Lower lobe of right lung (tissue), 2 donors: ENCODE results near the gene P3H3. TPM values are rescaled to one million over a fixed set of nuclear protein-coding genes. Genes with fewer than 3 reads are reported as not detected.

ENCODE experiments used
- ATAC-seq, 2 donors: fragments of 200-7000 bp; cut with Tn5 transposase; one replicate each; pipeline ENCODE4 v1.9.1; 2020 to 2022; ENCODE audit warnings: mild to moderate bottlenecking in 2 of 2, moderate library complexity in 2 of 2
- DNase-seq: peaks from one replicate; pipeline ENCODE4 v3.0.0-alpha.2; 2020
- H3K27ac ChIP-seq: fragments of 200-600 bp; one replicate; pipeline ENCODE4 v1.8.0; 2022
- H3K27me3 ChIP-seq: fragments of 200-600 bp; one replicate; pipeline ENCODE4 v1.8.0; 2022; ENCODE audit warnings: low read depth
- H3K36me3 ChIP-seq: fragments of 200-600 bp; one replicate; pipeline ENCODE4 v1.8.0; 2022; ENCODE audit warnings: mild to moderate bottlenecking
- H3K4me1 ChIP-seq: fragments of 200-600 bp; one replicate; pipeline ENCODE4 v1.8.0; 2022
- H3K4me3 ChIP-seq: fragments of 200-600 bp; one replicate; pipeline ENCODE4 v1.8.0; 2022; ENCODE audit warnings: mild to moderate bottlenecking
- H3K9me3 ChIP-seq: fragments of 200-600 bp; one replicate; pipeline ENCODE4 v1.8.0; 2022
- CTCF ChIP-seq: fragments of 200-600 bp; IDR thresholded peaks from one replicate; pipeline ENCODE4 v1.8.0; 2022; ENCODE audit warnings: antibody characterized with exemption, mild to moderate bottlenecking
- intact Hi-C: fragments of 100-400 bp; cut with DNase I; formaldehyde crosslinking; loops from one replicate; pipeline ENCODE4 v1.11.0; 2022
- total RNA-seq: library from RNA; stranded (reverse); fragmentation: NEBNext Ultra II Directional; extraction: Animal tissue kit (Norgen Biotek cat#: 25700); gene quantifications from one replicate; pipeline ENCODE4 v1.2.1, GENCODE V29; 2021
- donor health status: DM: no; HTN: yes; CAD: no; lungs with severe emphysema.

The P3H3 gene
- total RNA-seq, 1 donor from 2014 or later: 7.0 TPM

DNA sequence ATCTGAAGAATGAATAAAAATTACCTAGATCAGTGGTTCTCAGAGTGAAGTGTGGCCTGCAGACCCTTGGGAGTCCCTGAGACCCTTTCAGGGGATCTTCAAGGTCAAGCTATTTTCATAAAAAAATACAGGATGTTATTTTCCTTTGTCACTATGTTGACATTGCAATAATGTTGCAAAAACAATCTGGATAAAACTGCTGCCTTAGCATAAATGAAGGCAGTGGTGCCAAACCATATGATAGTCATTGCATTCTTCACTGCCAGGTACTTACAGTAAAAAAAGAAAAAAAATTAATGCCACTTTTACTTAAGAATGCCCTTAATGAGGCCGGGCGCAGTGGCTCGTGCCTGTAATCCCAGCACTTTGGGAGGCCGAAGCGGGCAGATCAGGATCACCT is 40.9 kb upstream of the P3H3 start:
- Histone ChIP-seq H3K4me1 (peaks cover 35% of the 10 kb centered on the region), H3K27me3 (no peaks in the 10 kb centered on the region), H3K4me3 (no peak overlapping the region), H3K27ac (no peak overlapping the region), H3K9me3 (no peaks in the 10 kb centered on the region), H3K36me3 (no peaks in the 10 kb centered on the region)
- DNase-seq: no peak
- TF ChIP-seq CTCF: no peak
- intact Hi-C loops: loop anchor here (10.0 kb wide), 1 partner anchor 53 kb away; no protein-coding TSS in a partner anchor
- no peak for ATAC-seq

GRCh38 chr12:6788972-6789924 is 39.0 kb upstream of the P3H3 start, which contains the start of gene CD4:
Gene CD4 (plus strand): TSS chr12:6789528. CDS start chr12:6800139, 10,611 bp downstream.
- peak; percentile 85 for DNase-seq
- peak within 1 kb of the TSS; percentile 55 for H3K4me3 ChIP-seq
- ATAC-seq: peak; percentile 75 to 83
- H3K27me3 ChIP-seq: no peaks in the 10 kb centered on the region
- H3K9me3 ChIP-seq: no peaks in the 10 kb centered on the region
- intact Hi-C loops: loop anchor here (10.0 kb wide), 1 partner anchor 54 kb away; no protein-coding TSS in a partner anchor
- no peak for TF ChIP-seq CTCF
- H3K4me1 ChIP-seq: peaks cover 47% of the 10 kb centered on the region
- H3K36me3 ChIP-seq: no peaks in the 10 kb centered on the region
- peak within 1 kb of the TSS; percentile 82 for H3K27ac ChIP-seq

DNA sequence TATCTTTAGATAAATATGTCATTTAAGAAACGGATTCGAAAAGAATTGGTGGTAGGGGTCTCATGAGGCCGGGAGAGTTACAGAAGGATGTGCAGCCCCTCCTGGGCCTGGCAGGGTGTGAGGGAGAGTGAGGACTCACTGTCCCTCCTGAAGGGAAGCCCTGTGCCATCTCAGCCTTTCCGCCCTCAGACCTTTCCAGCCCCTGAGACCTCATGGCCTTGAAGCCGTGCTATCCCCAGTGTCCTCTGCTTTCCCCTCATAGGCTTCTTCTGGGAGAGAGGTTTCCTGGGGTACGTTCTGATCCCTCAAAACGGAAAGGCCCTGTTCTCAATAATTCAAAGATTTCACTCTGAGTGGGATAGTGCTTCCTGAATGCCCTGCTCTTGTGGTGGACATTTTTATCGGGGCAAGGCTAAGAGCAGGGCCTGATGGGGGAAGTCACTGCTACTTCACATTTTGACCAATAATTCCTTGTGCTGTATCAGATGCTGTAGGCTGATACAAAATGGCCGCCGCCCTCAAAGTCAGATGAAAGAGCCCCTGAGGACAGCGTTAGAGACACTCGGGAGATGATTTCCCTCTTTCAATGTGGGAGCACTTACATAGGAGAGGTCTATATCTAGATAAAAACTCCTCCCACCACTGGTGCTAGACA is 37.6 kb upstream of the P3H3 start:
- DNase-seq (no peak), ATAC-seq (peak in 1 of 2 donors; percentile 17)
- no peaks in the 10 kb centered on the region for H3K9me3 ChIP-seq
- peaks cover 43% of the 10 kb centered on the region for H3K4me1 ChIP-seq
- H3K27me3 ChIP-seq: no peaks in the 10 kb centered on the region
- peak overlapping the region; percentile 55 for H3K4me3 ChIP-seq
- peak overlapping the region; percentile 82 for H3K27ac ChIP-seq
- TF ChIP-seq CTCF: no peak
- peaks cover 4% of the 10 kb centered on the region for H3K36me3 ChIP-seq
- intact Hi-C loops: no loop called here

- Histone ChIP-seq H3K36me3 (peaks cover 15% of the 10 kb centered on the region), H3K4me1 (peaks cover 43% of the 10 kb centered on the region), H3K9me3 (no peaks in the 10 kb centered on the region), H3K27ac (peak overlapping the region; percentile 73), H3K4me3 (peak overlapping the region; percentile 55), H3K27me3 (no peaks in the 10 kb centered on the region)
- ATAC-seq: peak in 1 of 2 donors; percentile 7
- no peak for TF ChIP-seq CTCF
- no peak for DNase-seq
- intact Hi-C loops: no loop called here
Measured at GRCh38 chr12:6791931-6792520, 36.2 kb upstream of the P3H3 start.

GRCh38 chr12:6792522-6793201 is 35.5 kb upstream of the P3H3 start:
- H3K36me3 ChIP-seq: peaks cover 15% of the 10 kb centered on the region
- peak overlapping the region; percentile 55 for H3K4me3 ChIP-seq
- H3K9me3 ChIP-seq: no peaks in the 10 kb centered on the region
- no peak for TF ChIP-seq CTCF
- peaks cover 38% of the 10 kb centered on the region for H3K4me1 ChIP-seq
- intact Hi-C loops: no loop called here
- peak overlapping the region; percentile 73 for H3K27ac ChIP-seq
- DNase-seq (peak; percentile 71), ATAC-seq (peak; percentile 61 to 80)
- no peaks in the 10 kb centered on the region for H3K27me3 ChIP-seq
